ENCODE data around the gene PSD.

The PSD gene

DNA sequence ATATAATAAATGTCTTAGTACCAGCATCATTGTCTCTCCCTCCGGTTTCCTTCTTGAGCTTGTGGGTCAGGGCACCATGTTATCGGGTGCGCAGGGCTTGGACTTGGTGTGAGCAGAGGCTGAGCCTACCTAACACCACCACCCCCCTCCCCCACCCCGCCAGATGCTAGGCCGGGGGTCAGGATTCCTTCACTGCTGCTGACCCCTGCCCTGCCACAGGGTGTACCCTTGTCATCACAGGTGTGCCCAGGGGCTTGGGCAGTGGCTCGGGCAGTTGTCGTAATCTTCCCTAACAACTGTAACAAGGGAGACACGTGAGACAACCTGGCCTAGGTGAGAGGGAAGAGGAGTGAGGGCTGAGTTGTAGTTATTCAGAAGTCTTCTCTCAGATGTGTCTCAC is 35.7 kb downstream of the PSD start:
- no peak for DNase-seq

DNA sequence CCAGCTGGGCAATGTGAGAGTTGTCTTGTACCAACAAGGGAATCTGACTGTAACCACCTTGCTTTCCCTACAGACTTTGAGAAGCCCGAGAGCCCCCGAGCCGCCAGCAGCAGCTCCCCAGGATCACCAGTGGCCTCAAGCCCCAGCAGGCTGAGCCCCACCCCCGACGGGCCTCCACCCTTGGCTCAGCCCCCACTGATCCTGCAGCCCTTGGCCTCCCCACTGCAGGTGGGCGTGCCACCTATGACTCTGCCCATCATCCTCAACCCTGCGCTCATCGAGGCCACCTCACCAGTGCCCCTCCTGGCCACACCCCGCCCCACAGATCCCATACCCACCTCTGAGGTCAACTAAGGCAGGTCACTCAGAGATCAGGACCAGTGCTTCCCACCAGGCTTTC is 36.6 kb downstream of the PSD start:
- DNase-seq: no peak

DNA sequence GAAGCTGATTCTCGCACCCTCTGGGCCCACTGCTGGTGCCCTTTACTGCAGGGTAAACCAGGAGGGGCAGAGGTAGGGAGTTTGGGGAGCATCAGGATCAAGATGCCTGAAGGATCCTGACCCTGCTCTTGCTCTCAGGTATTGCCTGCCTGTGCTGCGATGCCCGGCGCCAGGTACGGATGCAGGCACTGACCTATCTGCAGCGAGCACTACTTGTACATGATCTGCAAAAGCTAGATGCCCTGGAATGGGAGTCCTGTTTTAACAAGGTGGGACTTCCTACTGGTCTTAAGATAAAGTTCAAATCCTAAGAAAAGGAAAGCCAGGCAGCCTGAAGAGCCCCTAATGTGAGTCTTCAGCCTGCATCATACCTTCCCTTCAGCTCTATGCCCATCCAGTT is 39.2 kb downstream of the PSD start:
- no peak for DNase-seq

DNA sequence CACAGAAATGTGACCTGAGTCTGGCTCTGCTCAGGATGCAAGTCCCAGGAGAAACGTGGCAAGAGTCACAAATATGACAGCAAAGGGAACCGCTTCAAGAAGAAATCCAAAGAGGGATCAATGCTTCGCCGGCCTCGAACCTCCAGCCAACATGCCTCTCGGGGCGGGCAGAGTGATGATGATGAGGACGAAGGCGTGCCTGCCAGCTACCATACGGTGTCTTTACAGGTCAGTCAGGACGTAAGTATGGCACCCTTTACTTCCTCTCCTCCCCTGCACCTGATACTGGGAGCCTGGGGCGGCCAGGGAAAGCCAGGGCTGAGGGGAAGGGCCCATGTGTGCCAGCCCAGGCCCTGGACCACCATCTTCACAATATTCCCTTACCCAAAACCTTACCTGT is 41.7 kb downstream of the PSD start:
- no peak for DNase-seq

DNA sequence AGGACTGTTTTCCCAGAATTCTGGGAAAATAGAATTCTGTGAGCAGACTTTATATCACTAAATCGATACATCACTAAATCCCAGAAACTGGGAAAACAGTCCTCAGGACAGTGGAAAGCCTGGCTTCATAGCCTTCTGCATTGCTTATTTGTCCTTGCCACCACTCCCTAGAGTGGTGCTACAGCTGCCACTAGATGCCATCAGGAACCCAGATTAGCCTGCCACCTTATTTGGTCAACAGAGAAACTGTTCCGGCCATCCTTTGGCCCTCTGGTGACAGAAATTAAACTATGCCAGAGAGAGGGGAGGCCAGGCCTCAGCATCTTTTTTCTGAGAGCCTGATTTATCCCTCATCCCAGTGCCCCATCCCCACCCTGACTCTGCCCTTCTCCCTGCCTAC is 42.7 kb downstream of the PSD start:
- no peak for DNase-seq

DNA sequence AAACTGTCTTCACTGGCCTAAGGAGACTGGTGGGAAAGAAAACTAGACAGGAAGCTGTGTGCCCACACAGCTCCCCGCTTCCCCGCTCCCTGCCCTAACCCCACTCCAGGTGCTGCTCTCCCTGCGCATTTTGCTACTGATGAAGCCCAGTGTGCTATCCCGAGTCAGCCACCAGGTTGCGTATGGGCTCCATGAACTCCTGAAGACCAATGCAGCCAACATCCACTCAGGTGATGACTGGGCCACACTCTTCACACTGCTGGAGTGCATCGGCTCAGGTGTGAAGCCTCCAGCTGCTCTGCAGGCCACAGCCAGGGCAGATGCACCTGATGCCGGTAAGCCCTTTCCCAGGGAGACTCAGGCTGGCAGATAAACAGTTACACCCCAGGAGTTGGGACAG is 43.3 kb downstream of the PSD start:
- no peak for DNase-seq

DNA sequence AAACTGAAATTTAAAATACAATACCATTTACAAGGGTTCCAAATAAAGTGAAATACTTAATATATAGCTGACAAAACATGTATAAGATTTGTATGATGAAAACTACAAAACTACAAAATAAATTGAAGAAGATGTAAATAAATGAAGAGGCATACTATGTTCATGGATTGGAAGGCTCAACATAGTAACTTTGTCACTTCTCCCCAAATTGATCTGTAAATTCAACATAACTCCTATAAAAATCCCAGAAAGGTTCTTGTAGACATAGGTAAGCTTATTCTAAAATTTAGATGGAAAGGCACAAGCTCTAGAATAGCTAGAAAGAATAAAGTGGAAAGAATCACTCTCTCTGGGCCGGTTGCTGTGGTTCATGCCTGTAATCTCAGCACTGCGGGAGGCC is 47.3 kb downstream of the PSD start:
- no peak for DNase-seq

DNA sequence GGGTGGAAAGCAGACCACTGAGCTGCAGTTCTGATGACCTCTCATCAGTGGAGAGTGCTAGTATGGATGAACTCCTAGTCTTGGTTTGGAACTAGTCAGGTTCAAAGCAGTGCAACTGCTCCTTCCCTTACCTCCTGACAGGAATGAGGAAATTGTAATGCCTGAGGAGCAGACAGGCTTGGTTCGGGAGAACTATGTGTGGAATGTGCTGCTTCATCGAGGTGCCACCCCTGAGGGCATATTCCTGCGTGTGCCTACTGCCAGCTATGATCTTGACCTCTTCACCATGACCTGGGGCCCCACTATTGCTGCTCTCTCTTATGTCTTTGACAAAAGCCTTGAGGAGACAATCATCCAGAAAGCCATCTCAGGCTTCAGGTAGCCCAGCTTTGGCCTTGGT is 50.5 kb downstream of the PSD start:
- DNase-seq: no peak

DNA sequence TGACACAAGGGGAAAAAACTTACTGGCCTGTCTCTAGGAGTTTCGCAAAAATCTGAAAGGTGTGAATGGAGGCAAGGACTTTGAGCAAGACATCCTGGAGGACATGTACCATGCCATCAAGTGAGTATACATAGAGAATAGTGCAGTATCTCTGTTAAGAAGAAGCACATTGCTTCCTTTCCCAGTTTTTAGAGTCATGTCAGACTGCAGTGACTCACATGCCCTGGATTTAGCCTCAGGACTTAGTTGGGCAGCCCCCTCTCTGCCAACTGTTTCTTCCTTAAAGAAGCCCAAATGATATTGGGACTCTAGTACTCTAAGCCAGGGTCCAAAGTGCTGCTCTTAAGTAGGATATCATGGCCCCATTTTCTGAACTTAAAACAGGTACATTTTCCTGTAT is 51.1 kb downstream of the PSD start:
- DNase-seq: no peak

DNA sequence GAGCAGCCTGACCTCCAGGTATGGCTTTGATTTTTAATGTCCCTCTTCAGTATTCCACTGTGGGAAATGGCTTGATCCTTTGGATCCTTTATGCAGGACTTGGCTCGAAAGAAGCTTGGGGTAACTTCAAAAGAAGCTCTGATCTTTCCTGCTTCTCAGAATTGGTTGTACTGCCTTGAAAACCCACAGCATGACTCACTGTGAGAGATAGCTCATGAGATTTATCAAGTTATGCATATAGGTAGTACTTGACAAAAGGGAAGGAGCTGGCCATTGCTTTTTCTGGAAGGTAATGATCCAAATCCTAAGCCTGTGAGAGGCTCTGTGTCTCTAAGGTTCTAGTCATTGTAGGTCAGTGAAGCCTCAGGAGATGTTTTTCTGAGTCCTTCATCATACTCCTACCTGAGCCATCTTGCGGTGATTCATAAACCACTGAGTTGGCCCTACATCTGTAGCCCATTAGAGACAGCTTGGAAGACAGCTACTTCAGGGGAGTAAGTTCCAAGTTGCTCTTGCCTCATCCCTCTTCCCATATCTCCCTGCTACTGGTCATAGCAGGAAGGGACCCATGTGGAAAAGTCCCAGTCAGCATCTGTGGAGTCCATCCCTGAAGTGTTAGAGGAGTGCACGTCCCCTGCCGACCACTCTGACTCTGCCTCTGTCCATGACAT is 59.7 kb downstream of the PSD start:
- DNase-seq: no peak

DNA sequence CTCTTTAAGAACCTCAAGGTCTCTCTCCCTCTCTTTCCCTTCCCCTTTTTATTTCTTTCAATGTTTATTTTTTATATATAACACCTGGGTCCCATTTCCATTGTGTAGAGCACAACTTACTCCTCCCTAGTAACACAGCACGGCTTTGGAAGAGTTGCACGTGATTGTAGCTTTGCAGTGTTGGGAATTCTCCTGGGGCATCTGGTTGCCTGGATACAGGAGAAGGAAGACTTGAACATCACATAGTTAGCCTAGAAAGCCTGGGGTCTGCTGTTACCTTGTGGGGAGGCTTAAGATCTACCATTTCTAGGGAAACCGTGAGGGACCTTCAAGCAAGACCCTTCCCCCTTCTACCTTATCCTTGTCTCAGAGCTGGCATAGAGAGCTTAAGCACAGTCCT is 64.1 kb downstream of the PSD start:
- no peak for DNase-seq

Data from NCI-H2107 (cell line).